LHCN-M2 (cell line): ENCODE results near the gene TNFSF13B. TPM values are rescaled to one million over a fixed set of nuclear protein-coding genes. Genes with fewer than 3 reads are reported as not detected.

Experiments used
- DNase-seq: peaks from one replicate; pipeline ENCODE4 v3.0.0-alpha.2; 2012; ENCODE audit warnings: low read depth
- total RNA-seq: library from RNA; depleted of rRNA; stranded (reverse); fragments of >200 nt; gene quantifications from 2 replicates; pipeline ENCODE4 v1.2.3, GENCODE V29; 2014; rRNA removed

TNFSF13B gene
- total RNA-seq, 1 experiment from 2014 or later: 4.4 TPM

DNA sequence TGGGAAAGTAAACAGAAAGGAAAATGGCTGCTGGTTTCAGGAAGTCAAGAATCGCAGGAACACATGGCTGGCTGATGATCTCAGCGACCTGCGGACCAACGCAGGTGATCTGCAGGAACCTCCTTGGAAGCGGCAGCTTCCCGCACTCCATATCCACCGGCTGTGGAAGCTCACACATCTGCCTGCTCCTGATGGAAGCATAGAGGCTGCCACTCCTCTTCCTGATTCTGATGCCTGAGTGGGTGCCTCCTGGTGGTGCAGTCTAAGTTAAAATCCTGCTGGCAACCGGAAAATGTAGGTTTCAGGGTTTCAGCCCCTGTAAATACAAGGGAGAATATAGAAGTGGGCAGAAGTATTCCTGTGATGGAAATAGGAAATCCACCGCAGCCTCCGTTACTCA, 75.5 kb downstream of the TNFSF13B start:
- DNase-seq: no peak

DNA sequence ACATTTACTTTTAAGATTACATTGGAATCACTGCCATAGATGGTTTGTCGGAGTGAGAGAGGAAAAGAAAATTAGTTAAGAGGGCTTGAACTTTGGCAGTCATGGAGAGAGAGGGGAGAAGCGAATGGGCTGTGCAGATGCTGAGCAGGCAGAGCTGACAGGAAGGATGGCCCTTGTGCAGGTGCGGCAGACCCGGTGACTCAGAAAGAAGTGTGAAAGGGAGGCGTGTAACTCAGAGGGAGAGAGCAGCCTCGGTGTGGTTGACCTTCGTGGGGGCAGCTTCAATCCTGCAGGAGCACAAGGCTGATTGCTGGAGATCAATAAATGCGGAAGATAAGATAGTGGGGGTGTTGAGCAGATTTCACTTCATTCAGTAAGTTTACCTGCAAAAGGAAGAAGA, 76.9 kb downstream of the TNFSF13B start:
- DNase-seq: no peak

DNA sequence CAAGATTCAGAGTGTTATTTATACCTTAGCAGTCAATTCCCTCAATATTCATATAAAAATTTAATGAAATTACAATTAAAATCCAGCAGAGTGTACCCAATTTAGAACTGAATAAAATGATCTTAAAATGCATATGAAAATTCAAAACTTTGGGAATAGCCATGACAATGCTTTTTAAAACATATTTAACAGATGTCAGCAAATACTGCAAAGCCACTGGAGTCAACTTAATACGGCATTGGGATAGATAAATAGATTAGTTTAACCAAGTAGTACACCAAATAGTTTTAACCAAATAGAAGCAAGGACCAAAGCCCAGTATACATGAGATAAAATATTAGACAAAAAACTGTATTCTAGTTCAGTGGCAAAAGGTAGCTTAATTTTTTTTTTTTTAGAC, 79.8 kb downstream of the TNFSF13B start:
- DNase-seq: no peak

DNA sequence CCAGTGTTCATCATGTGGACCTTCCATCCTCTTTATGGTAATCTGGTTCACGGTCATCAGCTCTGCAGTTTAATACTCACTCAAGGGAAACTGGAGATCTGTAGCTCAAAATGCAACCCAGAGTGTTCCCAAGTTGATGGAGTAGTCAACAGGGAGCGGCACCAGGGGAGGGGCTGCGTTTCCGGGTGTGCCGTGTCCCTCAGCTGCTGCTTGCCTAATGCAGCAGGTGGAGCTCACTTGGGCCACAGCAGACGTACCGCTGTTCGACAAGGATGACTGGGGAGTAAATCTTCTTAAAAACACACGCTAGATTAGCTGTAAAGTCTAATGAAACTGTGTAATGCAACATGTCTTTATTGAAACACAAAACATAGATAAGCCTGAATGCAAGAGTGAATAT, 81.1 kb downstream of the TNFSF13B start:
- no peak for DNase-seq

DNA sequence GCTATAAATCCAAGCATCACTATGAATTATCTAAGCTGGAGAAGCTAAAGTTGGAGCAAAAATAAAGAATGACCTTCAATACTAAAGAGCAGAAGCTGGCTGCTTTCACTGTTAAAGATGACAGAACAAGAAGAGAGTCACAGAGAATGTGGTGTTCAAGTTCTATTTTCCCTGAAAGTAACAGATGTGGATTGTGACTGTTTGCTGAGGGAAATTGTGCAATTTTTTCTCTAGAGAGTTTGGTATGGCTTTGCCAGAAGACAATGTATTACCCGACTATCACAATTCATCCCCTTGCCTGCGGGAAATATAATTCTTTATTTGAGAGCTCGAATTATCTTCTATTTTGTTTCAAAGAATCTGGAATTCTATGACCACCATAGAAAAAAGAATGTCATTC, 83.1 kb downstream of the TNFSF13B start:
- DNase-seq: no peak

DNA sequence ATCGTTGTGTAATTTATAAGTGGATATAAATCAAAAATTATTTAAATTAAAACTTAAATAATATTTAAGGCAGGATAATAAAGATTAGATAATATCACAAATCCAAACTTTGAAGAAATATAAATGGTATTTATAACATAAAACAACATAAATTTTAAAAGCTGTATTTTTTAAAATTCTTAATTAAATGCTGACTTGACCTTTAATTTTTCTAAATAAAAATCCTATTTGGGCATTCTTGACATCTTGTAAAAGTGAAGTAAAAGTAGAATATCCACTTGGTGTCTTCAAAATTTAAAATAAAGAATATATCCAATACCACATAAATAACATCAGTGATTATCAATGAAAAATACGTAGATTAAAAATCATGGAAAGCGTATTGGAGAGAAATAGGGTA, 87.7 kb downstream of the TNFSF13B start:
- no peak for DNase-seq

Other genes with a start within 250 kb of the TNFSF13B start
- 13.5 and 14.7 TPM in 2 replicates for gene LIG4, start 54.2 kb upstream of the TNFSF13B start, total RNA-seq
- gene ABHD13, start 51.3 kb upstream of the TNFSF13B start, total RNA-seq: 5.8 and 6.9 TPM in 2 replicates